ENCODE data around the gene PAXX. TPM values are rescaled to one million over a fixed set of nuclear protein-coding genes. Genes with fewer than 3 reads are reported as not detected.

Gene PAXX
- total and polyA plus RNA-seq, 9 of the 15 experiments (the other 6 are each of a cell fraction or from before 2014, with no cell fraction given): 1.2 to 175 (median 38.5) TPM

DNA sequence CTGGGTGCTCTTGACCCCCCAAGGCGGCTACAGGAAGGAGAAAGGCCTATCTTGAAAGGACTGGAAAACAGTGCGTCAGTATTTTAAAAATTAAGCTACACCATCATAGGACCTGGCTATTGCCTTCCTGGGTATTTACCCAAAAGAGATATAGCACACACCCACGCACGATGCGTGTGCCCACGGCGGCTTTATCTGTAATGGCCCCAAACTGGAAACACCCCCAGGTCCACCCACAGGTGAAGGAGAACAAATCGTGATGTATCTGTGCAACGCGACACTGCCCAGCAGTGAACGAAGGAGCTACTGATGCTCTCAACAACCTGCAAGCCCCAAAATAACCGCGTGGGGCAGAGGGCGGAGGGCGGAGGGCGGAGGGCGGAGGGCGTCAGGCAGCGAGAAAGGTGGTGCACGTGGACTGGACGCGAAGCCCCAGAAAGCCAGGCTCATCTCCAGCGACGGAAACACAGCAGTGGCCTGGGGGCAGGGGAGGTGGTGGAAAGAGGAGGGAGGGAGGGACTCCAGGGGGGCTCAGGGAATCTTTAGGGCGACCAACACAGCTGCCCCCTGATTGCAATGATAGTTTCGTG lies 27.3 kb upstream of the PAXX start:
- H3K27me3 ChIP-seq (ENCODE audit: control insufficient read depth in 2 of 2, insufficient read depth in 2 of 2, low read length in 2 of 2): no peaks in the 10 kb centered on the region
- peak overlapping the region; percentile 33 to 81 for H3K9ac ChIP-seq (ENCODE audit: insufficient read depth in 1 of 2, low read depth in 2 of 2, low read length in 2 of 2)
- FAIRE-seq: peak; percentile 11
- intact Hi-C loops (cut with micrococcal nuclease) (no loop called here), in situ Hi-C loops (cut with MboI) (no loop called here)
- no peaks in the 10 kb centered on the region for H4K20me1 ChIP-seq (replicated peaks; ENCODE audit: control insufficient read depth, insufficient read depth, low read length)
- no peaks in the 10 kb centered on the region for H3K9me1 ChIP-seq (ENCODE audit: control insufficient read depth, insufficient read depth, low read length)
- H3K4me3 ChIP-seq: no peak overlapping the region
- peak overlapping the region; percentile 61 for H3K4me2 ChIP-seq (ENCODE audit: insufficient read depth, low read length)
- no peaks in the 10 kb centered on the region for H3K36me3 ChIP-seq (ENCODE audit: control insufficient read depth, insufficient read depth, low read length)
- CTCF ChIA-PET (ENCODE audit: low intra/inter-chr PET ratio): no interaction called here
- no peaks in the 10 kb centered on the region for H3K9me3 ChIP-seq (replicated peaks; ENCODE audit: control insufficient read depth, insufficient read depth, low read depth, low read length)
- peak; percentile 46 for ATAC-seq
- POLR2A ChIA-PET: interaction anchor here (0.6 to 1.2 kb wide), 8 partner anchors 9 to 775 kb away, joined by 3 to 4 read pairs (median 3); partner anchors contain the start of genes C8G, CLIC3 and PAXX
- 26% methylated on average over 13 of the region's 26 CpGs for WGBS (ENCODE audit: insufficient coverage, low coverage, missing lambda C conversion rate)
- BruUV-seq (replicated peaks): no TSS peak
- H3K27ac ChIP-seq (ENCODE audit: extremely low read depth, low read depth, low read length): peak overlapping the region; percentile 55
- H2AFZ ChIP-seq (ENCODE audit: low read depth, low read length): peak overlapping the region; percentile 86
- H3K79me2 ChIP-seq (ENCODE audit: control insufficient read depth, insufficient read depth, low read length): no peaks in the 10 kb centered on the region
- peak in 3 of 4 experiments; percentile 34 to 63 (median 61) for DNase-seq (ENCODE audit: extremely low read depth in 1 of 4, low spot score in 3 of 4)
- peaks cover 26 to 76% of the 10 kb centered on the region in 2 experiments; a peak in 4 of 5 replicates for H3K4me1 ChIP-seq (replicated peaks in 1 of 2; ENCODE audit: control insufficient read depth in 2 of 2, insufficient read depth in 2 of 2, low read length in 2 of 2)
- TF ChIP-seq, protein P1, sequence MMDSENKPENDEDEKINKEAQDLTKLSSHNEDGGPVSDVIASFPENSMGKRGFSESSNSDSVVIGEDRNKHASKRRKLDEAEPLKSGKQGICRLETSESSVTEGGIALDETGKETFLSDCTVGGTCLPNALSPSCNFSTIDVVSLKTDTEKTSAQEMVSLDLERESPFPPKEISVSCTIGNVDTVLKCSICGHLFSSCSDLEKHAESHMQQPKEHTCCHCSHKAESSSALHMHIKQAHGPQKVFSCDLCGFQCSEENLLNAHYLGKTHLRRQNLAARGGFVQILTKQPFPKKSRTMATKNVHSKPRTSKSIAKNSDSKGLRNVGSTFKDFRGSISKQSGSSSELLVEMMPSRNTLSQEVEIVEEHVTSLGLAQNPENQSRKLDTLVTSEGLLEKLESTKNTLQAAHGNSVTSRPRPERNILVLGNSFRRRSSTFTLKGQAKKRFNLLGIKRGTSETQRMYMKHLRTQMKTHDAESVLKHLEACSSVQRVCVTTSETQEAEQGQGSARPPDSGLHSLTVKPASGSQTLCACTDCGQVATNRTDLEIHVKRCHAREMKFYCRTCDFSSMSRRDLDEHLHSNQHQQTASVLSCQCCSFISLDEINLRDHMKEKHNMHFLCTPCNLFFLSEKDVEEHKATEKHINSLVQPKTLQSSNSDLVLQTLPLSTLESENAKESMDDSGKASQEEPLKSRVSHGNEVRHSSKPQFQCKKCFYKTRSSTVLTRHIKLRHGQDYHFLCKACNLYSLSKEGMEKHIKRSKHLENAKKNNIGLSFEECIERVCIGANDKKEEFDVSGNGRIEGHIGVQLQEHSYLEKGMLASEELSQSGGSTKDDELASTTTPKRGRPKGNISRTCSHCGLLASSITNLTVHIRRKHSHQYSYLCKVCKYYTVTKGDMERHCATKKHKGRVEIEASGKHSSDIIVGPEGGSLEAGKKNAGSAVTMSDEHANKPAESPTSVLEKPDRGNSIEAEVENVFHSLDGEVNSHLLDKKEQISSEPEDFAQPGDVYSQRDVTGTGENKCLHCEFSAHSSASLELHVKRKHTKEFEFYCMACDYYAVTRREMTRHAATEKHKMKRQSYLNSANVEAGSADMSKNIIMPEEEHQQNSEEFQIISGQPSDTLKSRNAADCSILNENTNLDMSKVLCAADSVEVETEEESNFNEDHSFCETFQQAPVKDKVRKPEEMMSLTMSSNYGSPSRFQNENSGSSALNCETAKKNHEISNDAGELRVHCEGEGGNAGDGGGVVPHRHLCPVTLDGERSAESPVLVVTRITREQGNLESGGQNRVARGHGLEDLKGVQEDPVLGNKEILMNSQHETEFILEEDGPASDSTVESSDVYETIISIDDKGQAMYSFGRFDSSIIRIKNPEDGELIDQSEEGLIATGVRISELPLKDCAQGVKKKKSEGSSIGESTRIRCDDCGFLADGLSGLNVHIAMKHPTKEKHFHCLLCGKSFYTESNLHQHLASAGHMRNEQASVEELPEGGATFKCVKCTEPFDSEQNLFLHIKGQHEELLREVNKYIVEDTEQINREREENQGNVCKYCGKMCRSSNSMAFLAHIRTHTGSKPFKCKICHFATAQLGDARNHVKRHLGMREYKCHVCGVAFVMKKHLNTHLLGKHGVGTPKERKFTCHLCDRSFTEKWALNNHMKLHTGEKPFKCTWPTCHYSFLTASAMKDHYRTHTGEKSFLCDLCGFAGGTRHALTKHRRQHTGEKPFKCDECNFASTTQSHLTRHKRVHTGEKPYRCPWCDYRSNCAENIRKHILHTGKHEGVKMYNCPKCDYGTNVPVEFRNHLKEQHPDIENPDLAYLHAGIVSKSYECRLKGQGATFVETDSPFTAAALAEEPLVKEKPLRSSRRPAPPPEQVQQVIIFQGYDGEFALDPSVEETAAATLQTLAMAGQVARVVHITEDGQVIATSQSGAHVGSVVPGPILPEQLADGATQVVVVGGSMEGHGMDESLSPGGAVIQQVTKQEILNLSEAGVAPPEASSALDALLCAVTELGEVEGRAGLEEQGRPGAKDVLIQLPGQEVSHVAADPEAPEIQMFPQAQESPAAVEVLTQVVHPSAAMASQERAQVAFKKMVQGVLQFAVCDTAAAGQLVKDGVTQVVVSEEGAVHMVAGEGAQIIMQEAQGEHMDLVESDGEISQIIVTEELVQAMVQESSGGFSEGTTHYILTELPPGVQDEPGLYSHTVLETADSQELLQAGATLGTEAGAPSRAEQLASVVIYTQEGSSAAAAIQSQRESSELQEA (IDR thresholded peaks at IDR 0.05; ENCODE audit: low read depth): 0 out of 2 replicates have a peak, but pooled peaks have one; percentile 1
- TF ChIP-seq ETV1 (tag; conservative IDR thresholded peaks at IDR 0.05; ENCODE audit: low read depth): no peak
- TF ChIP-seq NR2C2 (CRISPR knock-in tag; IDR thresholded peaks at IDR 0.05): no peak; the same call in 1 of the 2 replicates
- peak; percentile 87 for TF ChIP-seq NR2C2 (tag; IDR thresholded peaks at IDR 0.05)
- TF ChIP-seq NR2C1 (IDR thresholded peaks at IDR 0.05): peak; percentile 89
- peak; percentile 82 for TF ChIP-seq NR2C1 (tag; IDR thresholded peaks at IDR 0.05)
- no peak for TF ChIP-seq ZSCAN29 (IDR thresholded peaks at IDR 0.05)
- TF ChIP-seq, protein P2, sequence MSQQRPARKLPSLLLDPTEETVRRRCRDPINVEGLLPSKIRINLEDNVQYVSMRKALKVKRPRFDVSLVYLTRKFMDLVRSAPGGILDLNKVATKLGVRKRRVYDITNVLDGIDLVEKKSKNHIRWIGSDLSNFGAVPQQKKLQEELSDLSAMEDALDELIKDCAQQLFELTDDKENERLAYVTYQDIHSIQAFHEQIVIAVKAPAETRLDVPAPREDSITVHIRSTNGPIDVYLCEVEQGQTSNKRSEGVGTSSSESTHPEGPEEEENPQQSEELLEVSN (IDR thresholded peaks at IDR 0.05; ENCODE audit: borderline replicate concordance in 1 of 2, extremely low read depth in 1 of 2, insufficient read depth in 1 of 2, insufficient read length in 1 of 2, low read depth in 1 of 2, low read length in 1 of 2, poor library complexity in 1 of 2, severe bottlenecking in 1 of 2): peak in 1 of 2 experiments; percentile 59
- TF ChIP-seq EGR1 (conservative IDR thresholded peaks at IDR 0.05): peak; percentile 57

Data from K562 (cell line).